K562 (cell line): ENCODE measurements around the gene FAM161A.

ENCODE experiments used
- ATF3 ChIP-seq, 2 experiments: fragments of 450-650 bp in 1 of 2; sonication (generic) in 1 of 2; formaldehyde crosslinking in 1 of 2; IDR thresholded peaks in 1 of 2; conservative IDR thresholded peaks in 1 of 2; 2 replicates each; pipeline versions ENCODE4 v1.6.1 to v1.8.1; 2016 to 2023; ENCODE audit warnings: mild to moderate bottlenecking in 2 of 2, moderate library complexity in 2 of 2, inconsistent platforms in 1 of 2, missing genetic modification reagents in 1 of 2
- CHAMP1 ChIP-seq: fragments of 450-650 bp; IDR thresholded peaks from 2 replicates; pipeline ENCODE4 v1.6.1; 2016; ENCODE audit warnings: mild to moderate bottlenecking
- ELK1 ChIP-seq: sonication (generic); formaldehyde crosslinking; IDR thresholded peaks from 2 replicates; pipeline ENCODE4 v1.8.1; 2022; ENCODE audit warnings: missing genetic modification reagents
- HEY1 ChIP-seq: fragments of 250-450 bp; sonication (Bioruptor Pico); IDR thresholded peaks from 2 replicates; pipeline ENCODE4 v1.5.0; 2020; ENCODE audit warnings: mild to moderate bottlenecking, moderate library complexity, borderline replicate concordance
- KAT2B ChIP-seq: IDR thresholded peaks from one replicate; pipeline ENCODE4 v1.6.1; 2012; ENCODE audit warnings: low read depth, mild to moderate bottlenecking, control low read depth, inconsistent platforms, low read length, moderate library complexity
- KAT7 ChIP-seq: sonication (generic); formaldehyde crosslinking; IDR thresholded peaks from 2 replicates; pipeline ENCODE4 v1.8.0; 2022; ENCODE audit warnings: missing genetic modification reagents, mild to moderate bottlenecking, borderline replicate concordance
- MTA3 ChIP-seq: fragments of 450-650 bp; formaldehyde crosslinking; IDR thresholded peaks from 2 replicates; pipeline ENCODE4 v1.6.1; 2017; ENCODE audit warnings: mild to moderate bottlenecking, borderline replicate concordance
- ZNF282 ChIP-seq: sonication (generic); formaldehyde crosslinking; IDR thresholded peaks from 2 replicates; pipeline ENCODE4 v1.8.1; 2023; ENCODE audit warnings: missing genetic modification reagents
- TF ChIP-seq, protein P1 (sequence below), 3 experiments: IDR thresholded peaks in 2 of 3; conservative IDR thresholded peaks in 1 of 3; 2 replicates each; pipeline ENCODE4 v1.5.1; 2011 to 2012; ENCODE audit warnings: low read length in 3 of 3, mild to moderate bottlenecking in 3 of 3, control low read depth in 2 of 3, improper control_type of control experiment in 1 of 3, inconsistent platforms in 1 of 3, low read depth in 1 of 3, mixed read lengths in 1 of 3, moderate library complexity in 1 of 3; ENCODE audit not compliant: insufficient read depth in 2 of 3

DNA sequence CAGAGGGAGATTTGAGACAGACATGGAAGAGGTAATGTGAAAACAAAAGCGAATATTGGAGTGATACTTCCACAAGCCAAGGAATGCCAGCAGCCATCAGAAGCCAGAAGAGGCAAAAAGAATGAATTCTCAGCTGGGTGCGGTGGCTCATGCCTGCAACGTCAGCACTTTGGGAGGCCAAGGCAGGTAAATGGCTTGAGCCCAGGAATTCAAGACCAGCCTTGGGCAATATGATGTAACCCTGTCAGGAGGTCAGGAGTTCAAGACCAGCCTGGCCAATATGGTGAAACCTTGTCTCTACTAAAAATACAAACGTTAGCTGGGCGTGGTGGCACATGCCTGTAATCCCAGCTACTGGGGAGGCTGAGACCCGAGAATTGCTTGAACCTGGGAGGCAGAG lies 54.8 kb downstream of the FAM161A start:
- TF ChIP-seq ATF3 (IDR thresholded peaks at IDR 0.05) (no peak), ATF3 (CRISPR knock-in tag; conservative IDR thresholded peaks at IDR 0.05) (no peak), KAT2B (no peak), MTA3 (no peak), ZNF282 (no peak), HEY1 (CRISPR knock-in tag) (no peak), CHAMP1 (no peak), KAT7 (CRISPR knock-in tag) (no peak), ELK1 (CRISPR knock-in tag) (no peak)
- TF ChIP-seq, protein P1, sequence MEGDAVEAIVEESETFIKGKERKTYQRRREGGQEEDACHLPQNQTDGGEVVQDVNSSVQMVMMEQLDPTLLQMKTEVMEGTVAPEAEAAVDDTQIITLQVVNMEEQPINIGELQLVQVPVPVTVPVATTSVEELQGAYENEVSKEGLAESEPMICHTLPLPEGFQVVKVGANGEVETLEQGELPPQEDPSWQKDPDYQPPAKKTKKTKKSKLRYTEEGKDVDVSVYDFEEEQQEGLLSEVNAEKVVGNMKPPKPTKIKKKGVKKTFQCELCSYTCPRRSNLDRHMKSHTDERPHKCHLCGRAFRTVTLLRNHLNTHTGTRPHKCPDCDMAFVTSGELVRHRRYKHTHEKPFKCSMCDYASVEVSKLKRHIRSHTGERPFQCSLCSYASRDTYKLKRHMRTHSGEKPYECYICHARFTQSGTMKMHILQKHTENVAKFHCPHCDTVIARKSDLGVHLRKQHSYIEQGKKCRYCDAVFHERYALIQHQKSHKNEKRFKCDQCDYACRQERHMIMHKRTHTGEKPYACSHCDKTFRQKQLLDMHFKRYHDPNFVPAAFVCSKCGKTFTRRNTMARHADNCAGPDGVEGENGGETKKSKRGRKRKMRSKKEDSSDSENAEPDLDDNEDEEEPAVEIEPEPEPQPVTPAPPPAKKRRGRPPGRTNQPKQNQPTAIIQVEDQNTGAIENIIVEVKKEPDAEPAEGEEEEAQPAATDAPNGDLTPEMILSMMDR (IDR thresholded peaks at IDR 0.05 in 2 of 3, conservative IDR thresholded peaks at IDR 0.05 in 1 of 3; ENCODE audit: insufficient read depth in 2 of 3, low read depth in 1 of 3, low read length in 3 of 3), result no peak
